GM19324 (cell line): Measurements from ENCODE around the gene CTSZ.
"Not testable (repeated sequence)": the region's sequence is repeated elsewhere in the genome, so short reads cannot be mapped to it uniquely, and the experiment has no call there.

ENCODE experiments used
- ATAC-seq: cut with Tn5 transposase; IDR thresholded peaks from one replicate; pipeline ENCODE4 v1.9.1; 2021; ENCODE audit warnings: mild to moderate bottlenecking, moderate library complexity; ENCODE audit not compliant: unreplicated experiment, low FRiP score

Gene CTSZ

GRCh38 chr20:58953050-58953449 lies 54.0 kb downstream of the CTSZ start:
- ATAC-seq: no peak

GRCh38 chr20:58950603-58951002 lies 56.5 kb downstream of the CTSZ start:
- no peak for ATAC-seq

DNA sequence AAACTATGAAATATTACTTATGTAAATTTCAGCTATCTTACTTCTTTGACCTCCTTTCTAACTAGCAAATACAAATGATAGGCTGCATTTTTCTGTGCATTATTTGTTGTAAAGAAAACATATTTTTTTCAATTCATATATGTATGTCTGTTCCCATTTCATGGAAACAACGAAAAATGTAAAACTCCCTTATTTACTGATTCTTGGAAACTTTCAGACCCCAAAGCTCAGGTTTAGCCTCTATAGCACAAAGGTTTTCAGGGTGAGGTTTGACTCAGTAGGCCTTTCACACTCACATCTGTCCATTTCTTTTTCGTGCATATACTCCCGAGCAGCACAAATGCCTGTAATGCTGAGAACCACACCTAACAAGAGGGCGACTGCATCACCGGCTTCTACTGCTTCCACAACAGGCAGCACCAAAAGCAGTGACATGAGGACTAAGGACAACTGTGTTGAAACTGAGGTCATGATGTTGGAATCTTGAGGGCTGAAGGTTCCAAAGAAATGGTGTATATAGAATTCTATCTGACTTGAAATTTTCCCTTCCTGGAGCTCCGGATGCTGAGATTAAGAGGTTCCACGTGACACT lies 59.2 kb downstream of the CTSZ start:
- not testable (repeated sequence) for ATAC-seq

DNA sequence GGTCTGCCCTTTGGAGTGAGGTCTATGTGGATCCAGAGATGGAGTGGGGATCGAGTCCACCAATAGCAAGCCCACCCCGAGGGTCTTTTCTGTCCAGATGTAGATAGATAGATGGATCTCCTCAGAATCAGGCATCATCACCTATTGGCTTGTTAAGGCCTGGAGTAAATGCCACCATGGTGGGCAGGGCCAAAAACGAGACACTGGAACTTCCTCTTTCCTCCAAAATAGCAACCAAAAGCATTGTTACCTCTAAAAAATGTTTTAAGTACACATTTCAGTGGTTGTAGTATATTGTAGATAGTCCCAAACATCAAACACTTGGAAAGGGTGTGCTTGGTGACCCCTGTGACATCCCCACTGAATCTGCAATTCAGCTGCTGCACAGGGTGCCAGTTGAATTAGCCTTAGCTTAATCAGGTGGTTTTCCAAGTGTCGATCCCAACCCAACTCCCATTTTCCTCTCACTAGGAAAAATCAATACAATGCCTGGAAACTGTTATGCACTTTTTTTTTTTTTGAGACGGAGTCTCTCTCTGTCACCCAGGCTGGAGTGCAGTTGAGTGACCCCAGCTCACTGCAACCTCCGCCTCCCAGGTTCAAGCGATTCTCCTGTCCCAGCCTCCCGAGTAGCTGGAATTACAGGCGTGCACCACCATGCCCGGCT lies 61.0 kb downstream of the CTSZ start:
- ATAC-seq: no peak
